H1 (cell line): ENCODE results near the gene ABCA2.

Experiments used
- EZH2 ChIP-seq: fragments of 200-600 bp; sonication (generic); IDR thresholded peaks from 2 replicates; pipeline ENCODE4 v1.7.1; 2012; ENCODE audit warnings: low read depth, mild to moderate bottlenecking, moderate library complexity, low read length, inconsistent platforms; ENCODE audit not compliant: severe bottlenecking
- MAX ChIP-seq: IDR thresholded peaks from 2 replicates; pipeline ENCODE4 v1.6.1; 2012; ENCODE audit warnings: inconsistent platforms
- POLR2AphosphoS5 ChIP-seq: IDR thresholded peaks from 2 replicates; pipeline ENCODE4 v1.6.1; 2011; ENCODE audit warnings: low read depth, low read length
- RXRA ChIP-seq: IDR thresholded peaks from 2 replicates; pipeline ENCODE4 v1.6.1; 2011; ENCODE audit warnings: low read depth, mild to moderate bottlenecking, low read length, moderate library complexity; ENCODE audit not compliant: insufficient read depth
- SIN3A ChIP-seq, 2 experiments: IDR thresholded peaks in 1 of 2; conservative IDR thresholded peaks in 1 of 2; 2 replicates each; pipeline ENCODE4 v1.6.1; 2011 to 2012; ENCODE audit warnings: low read length in 2 of 2, improper control_type of control experiment in 1 of 2, low read depth in 1 of 2, mild to moderate bottlenecking in 1 of 2
- TF ChIP-seq, protein P1 (sequence below): IDR thresholded peaks from 2 replicates; pipeline ENCODE4 v1.6.1; 2011; ENCODE audit warnings: low read length, improper control_type of control experiment

DNA sequence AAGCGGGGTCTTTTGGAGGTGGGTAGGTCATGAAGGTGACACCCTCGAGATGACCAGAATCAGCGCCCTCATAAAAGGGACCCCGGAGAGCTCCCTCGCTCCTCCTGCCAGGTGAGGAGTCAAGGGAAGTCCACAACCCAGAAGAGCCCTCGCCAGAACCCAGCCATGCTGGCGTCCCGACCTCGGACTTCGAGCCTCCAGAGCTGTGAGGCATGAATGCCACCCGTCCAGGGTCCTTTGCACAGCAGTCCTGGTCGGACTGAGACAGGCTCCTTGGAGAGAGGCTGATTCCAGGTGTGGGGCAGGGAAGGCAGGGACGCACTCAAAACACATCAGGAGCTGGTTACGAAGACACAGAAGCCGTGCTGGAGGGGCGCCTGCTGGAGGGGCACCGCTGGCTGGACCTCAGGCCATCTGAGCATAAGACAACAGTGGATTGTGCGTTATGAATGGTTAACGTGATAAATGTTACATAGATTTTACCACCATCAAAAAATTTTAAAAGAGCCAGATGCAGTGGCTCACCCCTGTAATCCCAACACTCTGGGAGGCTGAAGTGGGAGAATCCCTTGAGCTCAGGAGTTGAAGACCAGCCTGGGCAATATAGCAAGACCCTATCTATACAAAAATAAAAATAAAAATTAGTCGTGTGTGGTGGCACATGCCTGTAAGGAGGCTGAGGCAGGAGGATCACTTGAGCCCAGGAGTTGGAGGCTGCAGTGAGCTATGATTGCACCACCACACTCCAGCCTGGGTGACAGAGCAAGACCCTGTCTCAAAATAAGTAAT is 26.0 kb downstream of the ABCA2 start:
- TF ChIP-seq MAX (no peak), POLR2AphosphoS5 (no peak), EZH2 (no peak), SIN3A (conservative IDR thresholded peaks at IDR 0.05 in 1 of 2, IDR thresholded peaks at IDR 0.05 in 1 of 2; ENCODE audit: low read depth in 1 of 2, low read length in 2 of 2) (no peak), RXRA (no peak)
- TF ChIP-seq, protein P1, sequence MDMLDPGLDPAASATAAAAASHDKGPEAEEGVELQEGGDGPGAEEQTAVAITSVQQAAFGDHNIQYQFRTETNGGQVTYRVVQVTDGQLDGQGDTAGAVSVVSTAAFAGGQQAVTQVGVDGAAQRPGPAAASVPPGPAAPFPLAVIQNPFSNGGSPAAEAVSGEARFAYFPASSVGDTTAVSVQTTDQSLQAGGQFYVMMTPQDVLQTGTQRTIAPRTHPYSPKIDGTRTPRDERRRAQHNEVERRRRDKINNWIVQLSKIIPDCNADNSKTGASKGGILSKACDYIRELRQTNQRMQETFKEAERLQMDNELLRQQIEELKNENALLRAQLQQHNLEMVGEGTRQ = no peak
